ENCODE data around the gene SPATS2.

Gene SPATS2

GRCh38 chr12:49357103-49357678, 10.1 kb upstream of the SPATS2 start:
- Histone ChIP-seq H3K27me3 (replicated peaks; ENCODE audit: control insufficient read depth, insufficient read depth, low read length) (no peaks in the 10 kb centered on the region), H3K4me3 (replicated peaks; ENCODE audit: low read depth, low read length) (no peak overlapping the region), H3K36me3 (ENCODE audit: control insufficient read depth, insufficient read depth, low read length) (no peaks in the 10 kb centered on the region)
- peak; percentile 38 for TF ChIP-seq CTCF (IDR thresholded peaks at IDR 0.05; ENCODE audit: insufficient read depth, low read length, poor library complexity, severe bottlenecking)
- no peak for DNase-seq (ENCODE audit: extremely low read depth, insufficient read length)

GRCh38 chr12:49358483-49359141, 8.7 kb upstream of the SPATS2 start:
- Histone ChIP-seq H3K4me3 (replicated peaks; ENCODE audit: low read depth, low read length) (no peak overlapping the region), H3K27me3 (replicated peaks; ENCODE audit: control insufficient read depth, insufficient read depth, low read length) (no peaks in the 10 kb centered on the region), H3K36me3 (ENCODE audit: control insufficient read depth, insufficient read depth, low read length) (no peaks in the 10 kb centered on the region)
- DNase-seq (ENCODE audit: extremely low read depth, insufficient read length), result no peak
- peak; percentile 76 for TF ChIP-seq CTCF (IDR thresholded peaks at IDR 0.05; ENCODE audit: insufficient read depth, low read length, poor library complexity, severe bottlenecking)

- TF ChIP-seq CTCF (IDR thresholded peaks at IDR 0.05; ENCODE audit: insufficient read depth, low read length, poor library complexity, severe bottlenecking), result no peak
- Histone ChIP-seq H3K27me3 (replicated peaks; ENCODE audit: control insufficient read depth, insufficient read depth, low read length) (no peaks in the 10 kb centered on the region), H3K4me3 (replicated peaks; ENCODE audit: low read depth, low read length) (no peak overlapping the region), H3K36me3 (ENCODE audit: control insufficient read depth, insufficient read depth, low read length) (no peaks in the 10 kb centered on the region)
- no peak for DNase-seq (ENCODE audit: extremely low read depth, insufficient read length)
Observed at GRCh38 chr12:49359671-49360070, 7.6 kb upstream of the SPATS2 start.

- no peak overlapping the region for H3K4me3 ChIP-seq (replicated peaks; ENCODE audit: low read depth, low read length)
- DNase-seq (ENCODE audit: extremely low read depth, insufficient read length), result no peak
- no peaks in the 10 kb centered on the region for H3K36me3 ChIP-seq (ENCODE audit: control insufficient read depth, insufficient read depth, low read length)
- TF ChIP-seq CTCF (IDR thresholded peaks at IDR 0.05; ENCODE audit: insufficient read depth, low read length, poor library complexity, severe bottlenecking), result no peak
- H3K27me3 ChIP-seq (replicated peaks; ENCODE audit: control insufficient read depth, insufficient read depth, low read length), result no peaks in the 10 kb centered on the region
Observed at GRCh38 chr12:49362077-49362476, 5.2 kb upstream of the SPATS2 start.

GRCh38 chr12:49364989-49365388, 2.3 kb upstream of the SPATS2 start:
- Histone ChIP-seq H3K36me3 (ENCODE audit: control insufficient read depth, insufficient read depth, low read length) (no peaks in the 10 kb centered on the region), H3K4me3 (replicated peaks; ENCODE audit: low read depth, low read length) (no peak overlapping the region), H3K27me3 (replicated peaks; ENCODE audit: control insufficient read depth, insufficient read depth, low read length) (no peaks in the 10 kb centered on the region)
- TF ChIP-seq CTCF (IDR thresholded peaks at IDR 0.05; ENCODE audit: insufficient read depth, low read length, poor library complexity, severe bottlenecking), result no peak
- no peak for DNase-seq (ENCODE audit: extremely low read depth, insufficient read length)
